Measurements from ENCODE around the gene RBBP8NL.

The RBBP8NL gene

DNA sequence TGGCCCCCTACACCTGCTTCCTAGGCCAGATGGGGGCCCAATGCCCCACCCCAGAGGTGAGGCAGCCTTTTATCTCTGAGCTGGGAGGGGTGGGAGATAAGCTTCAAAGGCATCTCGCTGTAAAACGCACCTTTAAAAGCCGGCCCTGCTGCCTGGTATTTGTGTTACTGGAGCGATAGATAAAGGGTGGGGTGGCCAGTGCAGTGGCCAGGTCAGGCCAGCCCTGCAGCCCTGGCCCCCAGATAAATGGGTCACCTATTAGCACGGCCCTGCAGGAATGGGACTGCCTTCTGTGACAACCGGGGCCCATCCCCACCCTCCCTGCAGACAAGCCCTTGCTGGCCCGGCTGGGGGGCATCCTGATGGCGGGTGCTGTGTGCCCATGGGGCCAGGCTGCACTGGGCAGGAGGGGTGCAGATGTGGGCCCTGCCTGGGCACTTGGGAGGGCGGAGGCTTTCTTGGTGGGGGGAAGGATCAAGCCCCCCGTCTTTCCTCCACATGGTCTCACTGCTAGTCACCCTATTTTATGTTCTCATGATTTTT is 3.0 kb upstream of the RBBP8NL start:
- Histone ChIP-seq H3K79me2 (ENCODE audit: low read length) (no peaks in the 10 kb centered on the region), H3F3A (ENCODE audit: insufficient read depth, low read length) (no peaks in the 10 kb centered on the region), H3K27me3 (replicated peaks; ENCODE audit: insufficient read depth, low read length) (peaks cover 99% of the 10 kb centered on the region), H3K36me3 (replicated peaks; ENCODE audit: insufficient read depth, low read length) (no peaks in the 10 kb centered on the region), H3K4me1 (ENCODE audit: low read length) (no peaks in the 10 kb centered on the region), H3K9me3 (replicated peaks; ENCODE audit: insufficient read depth, low read length) (no peaks in the 10 kb centered on the region), H3K9me2 (replicated peaks; ENCODE audit: insufficient read depth, low read length) (no peaks in the 10 kb centered on the region), H3K4me3 (ENCODE audit: low read length) (no peak overlapping the region), H2AFZ (ENCODE audit: low read length) (no peak overlapping the region), H3K27ac (ENCODE audit: low read length) (no peak overlapping the region), H3K9ac (ENCODE audit: low read length) (no peak overlapping the region), H4K20me1 (ENCODE audit: insufficient read depth, low read length) (no peaks in the 10 kb centered on the region), H3K4me2 (ENCODE audit: low read depth, low read length) (no peak overlapping the region)
- no peak for TF ChIP-seq EZH2phosphoT487 (IDR thresholded peaks at IDR 0.05; ENCODE audit: low read length)
- TF ChIP-seq, protein P1, sequence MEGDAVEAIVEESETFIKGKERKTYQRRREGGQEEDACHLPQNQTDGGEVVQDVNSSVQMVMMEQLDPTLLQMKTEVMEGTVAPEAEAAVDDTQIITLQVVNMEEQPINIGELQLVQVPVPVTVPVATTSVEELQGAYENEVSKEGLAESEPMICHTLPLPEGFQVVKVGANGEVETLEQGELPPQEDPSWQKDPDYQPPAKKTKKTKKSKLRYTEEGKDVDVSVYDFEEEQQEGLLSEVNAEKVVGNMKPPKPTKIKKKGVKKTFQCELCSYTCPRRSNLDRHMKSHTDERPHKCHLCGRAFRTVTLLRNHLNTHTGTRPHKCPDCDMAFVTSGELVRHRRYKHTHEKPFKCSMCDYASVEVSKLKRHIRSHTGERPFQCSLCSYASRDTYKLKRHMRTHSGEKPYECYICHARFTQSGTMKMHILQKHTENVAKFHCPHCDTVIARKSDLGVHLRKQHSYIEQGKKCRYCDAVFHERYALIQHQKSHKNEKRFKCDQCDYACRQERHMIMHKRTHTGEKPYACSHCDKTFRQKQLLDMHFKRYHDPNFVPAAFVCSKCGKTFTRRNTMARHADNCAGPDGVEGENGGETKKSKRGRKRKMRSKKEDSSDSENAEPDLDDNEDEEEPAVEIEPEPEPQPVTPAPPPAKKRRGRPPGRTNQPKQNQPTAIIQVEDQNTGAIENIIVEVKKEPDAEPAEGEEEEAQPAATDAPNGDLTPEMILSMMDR (IDR thresholded peaks at IDR 0.05; ENCODE audit: low read length) = no peak
- no peak for TF ChIP-seq EZH2 (optimal IDR thresholded peaks at IDR 0.05; ENCODE audit: low read depth, low read length)
- no peak for DNase-seq

GRCh38 chr20:62429455-62430310 is 2.3 kb upstream of the RBBP8NL start:
- TF ChIP-seq, protein P1 (IDR thresholded peaks at IDR 0.05; ENCODE audit: low read length) = no peak
- TF ChIP-seq EZH2phosphoT487 (IDR thresholded peaks at IDR 0.05; ENCODE audit: low read length) (no peak), EZH2 (optimal IDR thresholded peaks at IDR 0.05; ENCODE audit: low read depth, low read length) (no peak)
- H2AFZ ChIP-seq (ENCODE audit: low read length) = no peak overlapping the region

GRCh38 chr20:62428396-62429295 is 1.3 kb upstream of the RBBP8NL start:
- Histone ChIP-seq H2AFZ (ENCODE audit: low read length) (no peak overlapping the region), H3K9me3 (replicated peaks; ENCODE audit: insufficient read depth, low read length) (no peaks in the 10 kb centered on the region), H3K27me3 (replicated peaks; ENCODE audit: insufficient read depth, low read length) (peaks cover 99% of the 10 kb centered on the region), H3K36me3 (replicated peaks; ENCODE audit: insufficient read depth, low read length) (no peaks in the 10 kb centered on the region), H3K9ac (ENCODE audit: low read length) (no peak overlapping the region), H4K20me1 (ENCODE audit: insufficient read depth, low read length) (no peaks in the 10 kb centered on the region), H3K4me3 (ENCODE audit: low read length) (no peak overlapping the region), H3K9me2 (replicated peaks; ENCODE audit: insufficient read depth, low read length) (no peaks in the 10 kb centered on the region), H3K4me1 (ENCODE audit: low read length) (no peaks in the 10 kb centered on the region), H3K4me2 (ENCODE audit: low read depth, low read length) (no peak overlapping the region), H3K79me2 (ENCODE audit: low read length) (no peaks in the 10 kb centered on the region), H3K27ac (ENCODE audit: low read length) (no peak overlapping the region), H3F3A (ENCODE audit: insufficient read depth, low read length) (no peaks in the 10 kb centered on the region)
- no peak for DNase-seq
- TF ChIP-seq EZH2phosphoT487 (IDR thresholded peaks at IDR 0.05; ENCODE audit: low read length) = no peak
- no peak for TF ChIP-seq EZH2 (optimal IDR thresholded peaks at IDR 0.05; ENCODE audit: low read depth, low read length)

More at GRCh38 chr20:62429455-62430310, 2.3 kb upstream of the RBBP8NL start:
- H3K27me3 ChIP-seq (replicated peaks; ENCODE audit: insufficient read depth, low read length) = peaks cover 99% of the 10 kb centered on the region
- H3K4me1 ChIP-seq (ENCODE audit: low read length) = no peaks in the 10 kb centered on the region
- H3K9me2 ChIP-seq (replicated peaks; ENCODE audit: insufficient read depth, low read length) = no peaks in the 10 kb centered on the region
- no peaks in the 10 kb centered on the region for H3K9me3 ChIP-seq (replicated peaks; ENCODE audit: insufficient read depth, low read length)
- no peak overlapping the region for H3K4me3 ChIP-seq (ENCODE audit: low read length)
- H4K20me1 ChIP-seq (ENCODE audit: insufficient read depth, low read length) = no peaks in the 10 kb centered on the region
- H3K36me3 ChIP-seq (replicated peaks; ENCODE audit: insufficient read depth, low read length) = no peaks in the 10 kb centered on the region
- H3K79me2 ChIP-seq (ENCODE audit: low read length) = no peaks in the 10 kb centered on the region
- H3K27ac ChIP-seq (ENCODE audit: low read length) = no peak overlapping the region
- DNase-seq = no peak
- no peak overlapping the region for H3K9ac ChIP-seq (ENCODE audit: low read length)
- no peaks in the 10 kb centered on the region for H3F3A ChIP-seq (ENCODE audit: insufficient read depth, low read length)
- no peak overlapping the region for H3K4me2 ChIP-seq (ENCODE audit: low read depth, low read length)
